H9 (cell line): ENCODE data around the gene DNAJC12. TPM values are rescaled to one million over a fixed set of nuclear protein-coding genes. Genes with fewer than 3 reads are reported as not detected.

ENCODE experiments used
- DNase-seq: peaks from one replicate; pipeline ENCODE4 v3.0.0-alpha.2; 2017
- H2AFZ ChIP-seq: one replicate; pipeline ENCODE4 v1.6.1; 2013; ENCODE audit warnings: mild to moderate bottlenecking, low read length, control low read depth, moderate library complexity
- H2AK5ac ChIP-seq: 2 replicates; pipeline ENCODE4 v1.6.1; 2013; ENCODE audit warnings: low read length, control low read depth, mixed read lengths; ENCODE audit not compliant: insufficient read length
- H2BK120ac ChIP-seq: one replicate; pipeline ENCODE4 v1.6.1; 2013; ENCODE audit warnings: low read depth, mild to moderate bottlenecking, low read length, control low read depth, inconsistent platforms; ENCODE audit not compliant: poor library complexity, severe bottlenecking
- H2BK12ac ChIP-seq: 2 replicates; pipeline ENCODE4 v1.6.1; 2013; ENCODE audit warnings: low read length, control low read depth, mixed read lengths, low read depth; ENCODE audit not compliant: insufficient read length
- H2BK15ac ChIP-seq: 2 replicates; pipeline ENCODE4 v1.6.1; 2013; ENCODE audit warnings: low read depth, low read length, control low read depth
- H2BK20ac ChIP-seq: one replicate; pipeline ENCODE4 v1.6.1; 2013; ENCODE audit warnings: low read depth, mild to moderate bottlenecking, low read length, control low read depth, inconsistent platforms; ENCODE audit not compliant: poor library complexity, severe bottlenecking
- H2BK5ac ChIP-seq: 2 replicates; pipeline ENCODE4 v1.6.1; 2013; ENCODE audit warnings: low read length, control low read depth, mixed read lengths; ENCODE audit not compliant: insufficient read length
- H3K14ac ChIP-seq: 2 replicates; pipeline ENCODE4 v1.6.1; 2013; ENCODE audit warnings: low read length, control low read depth; ENCODE audit not compliant: insufficient read depth
- H3K18ac ChIP-seq: 2 replicates; pipeline ENCODE4 v1.6.1; 2013; ENCODE audit warnings: low read depth, mild to moderate bottlenecking, mixed read lengths, low read length, control low read depth; ENCODE audit not compliant: insufficient read length
- H3K23ac ChIP-seq: 2 replicates; pipeline ENCODE4 v1.6.1; 2013; ENCODE audit warnings: low read length, control low read depth, mixed read lengths, low read depth; ENCODE audit not compliant: insufficient read length
- H3K23me2 ChIP-seq: 2 replicates; pipeline ENCODE4 v1.6.1; 2013; ENCODE audit warnings: low read depth, mild to moderate bottlenecking, mixed read lengths, low read length, control low read depth; ENCODE audit not compliant: insufficient read length, poor library complexity, severe bottlenecking
- H3K27ac ChIP-seq: 2 replicates; pipeline ENCODE4 v1.5.1; 2013; ENCODE audit warnings: low read length, control low read depth, mixed read lengths, low read depth; ENCODE audit not compliant: insufficient read length
- H3K27me3 ChIP-seq: 2 replicates; pipeline ENCODE4 v1.6.1; 2013; ENCODE audit warnings: low read length, control low read depth, inconsistent platforms; ENCODE audit not compliant: insufficient read depth
- H3K4ac ChIP-seq: 2 replicates; pipeline ENCODE4 v1.6.1; 2013; ENCODE audit warnings: low read depth, mild to moderate bottlenecking, control low read depth, inconsistent platforms, low read length, moderate library complexity
- H3K4me1 ChIP-seq: 2 replicates; pipeline ENCODE4 v1.6.1; 2013; ENCODE audit warnings: low read length, control low read depth, inconsistent platforms; ENCODE audit not compliant: insufficient read depth
- H3K4me2 ChIP-seq: 2 replicates; pipeline ENCODE4 v1.6.1; 2013; ENCODE audit warnings: low read length, control low read depth, mixed read lengths; ENCODE audit not compliant: insufficient read length, insufficient read depth
- H3K56ac ChIP-seq: 2 replicates; pipeline ENCODE4 v1.6.1; 2013; ENCODE audit warnings: low read depth, mild to moderate bottlenecking, mixed read lengths, low read length, control low read depth; ENCODE audit not compliant: insufficient read length
- H3K79me1 ChIP-seq: 2 replicates; pipeline ENCODE4 v1.6.1; 2013; ENCODE audit warnings: low read depth, mild to moderate bottlenecking, moderate library complexity, low read length, control low read depth, inconsistent platforms; ENCODE audit not compliant: insufficient read depth, poor library complexity, severe bottlenecking
- H3K79me2 ChIP-seq: 2 replicates; pipeline ENCODE4 v1.6.1; 2013; ENCODE audit warnings: low read length, control low read depth, inconsistent platforms; ENCODE audit not compliant: insufficient read depth
- H3K9ac ChIP-seq: 2 replicates; pipeline ENCODE4 v1.6.1; 2013; ENCODE audit warnings: low read length, control low read depth, mixed read lengths; ENCODE audit not compliant: insufficient read length; ENCODE audit errors: extremely low read depth
- H3K9me3 ChIP-seq: one replicate; pipeline ENCODE4 v1.6.1; 2013; ENCODE audit warnings: low read depth, low read length, inconsistent platforms; ENCODE audit not compliant: control insufficient read depth
- H3T11ph ChIP-seq: one replicate; pipeline ENCODE4 v1.6.1; 2013; ENCODE audit warnings: mild to moderate bottlenecking, low read length, control low read depth, inconsistent platforms
- H4K20me1 ChIP-seq: one replicate; pipeline ENCODE4 v1.6.1; 2013; ENCODE audit not compliant: control insufficient read depth, insufficient read length, insufficient read depth
- H4K5ac ChIP-seq: 2 replicates; pipeline ENCODE4 v1.6.1; 2013; ENCODE audit warnings: low read depth, mild to moderate bottlenecking, mixed read lengths, low read length, control low read depth; ENCODE audit not compliant: insufficient read length
- H4K8ac ChIP-seq: replicated peaks from 2 replicates; pipeline ENCODE4 v1.6.1; 2013; ENCODE audit warnings: low read length, control low read depth, mixed read lengths, low read depth; ENCODE audit not compliant: insufficient read length
- H4K91ac ChIP-seq: 2 replicates; pipeline ENCODE4 v1.6.1; 2013; ENCODE audit warnings: low read depth, mild to moderate bottlenecking, moderate library complexity, mixed read lengths, low read length, control low read depth; ENCODE audit not compliant: insufficient read length
- H3K27ac Mint-ChIP-seq, 3 experiments: 2 replicates in 2 of 3; 3 replicates in 1 of 3; pipeline ENCODE4 v1.8.0; 2020 to 2021; ENCODE audit warnings: mixed read lengths in 3 of 3, mild to moderate bottlenecking in 1 of 3, moderate library complexity in 1 of 3
- H3K27me3 Mint-ChIP-seq: 2 replicates; pipeline ENCODE4 v1.8.0; 2021; ENCODE audit warnings: low read depth, mild to moderate bottlenecking, moderate library complexity, mixed read lengths
- H3K36me3 Mint-ChIP-seq, 3 experiments: 2 replicates in 2 of 3; 3 replicates in 1 of 3; pipeline ENCODE4 v1.8.0; 2020 to 2021; ENCODE audit warnings: low read depth in 3 of 3, mixed read lengths in 3 of 3; ENCODE audit not compliant: insufficient read depth in 1 of 3
- H3K4me1 Mint-ChIP-seq, 2 experiments: 2 replicates each; pipeline ENCODE4 v1.8.0; 2020; ENCODE audit warnings: mixed read lengths in 2 of 2
- H3K4me3 Mint-ChIP-seq, 2 experiments: 2 replicates in 1 of 2; 3 replicates in 1 of 2; pipeline ENCODE4 v1.8.0; 2020 to 2021; ENCODE audit warnings: mild to moderate bottlenecking in 2 of 2, mixed read lengths in 2 of 2, moderate library complexity in 1 of 2
- H3K9me3 Mint-ChIP-seq, 2 experiments: 2 replicates in 1 of 2; 3 replicates in 1 of 2; pipeline ENCODE4 v1.8.0; 2020; ENCODE audit warnings: mild to moderate bottlenecking in 2 of 2, mixed read lengths in 2 of 2, moderate library complexity in 1 of 2
- CTCF ChIP-seq: fragments of 200-600 bp; sonication (generic); conservative IDR thresholded peaks from 3 replicates; pipeline ENCODE4 v1.8.0; 2021; ENCODE audit warnings: antibody characterized with exemption, mild to moderate bottlenecking
- WGBS: extraction: QIAGEN DNeasy Blood & Tissue Kit; methylation state at CpG from one replicate; pipeline ENCODE4 v1.1.7; 2013; ENCODE audit warnings: missing lambda C conversion rate, low lambda C conversion rate, mixed read lengths; ENCODE audit not compliant: insufficient read length; ENCODE audit errors: extremely low coverage; 5-methylcytosine and 5-hydroxymethylcytosine counted together
- total RNA-seq: library from RNA; stranded (reverse); gene quantifications from 2 replicates; pipeline ENCODE4 v1.2.1, GENCODE V29; 2021

Gene DNAJC12
- total RNA-seq, 1 experiment from 2014 or later, result 0.85 TPM

GRCh38 chr10:67812007-67812406, 26.0 kb downstream of the DNAJC12 start:
- peaks cover 0 to 10% (median 2%) of the 10 kb centered on the region in 3 experiments; a peak in 5 of 7 replicates for H3K36me3 Mint-ChIP-seq
- Histone ChIP-seq H3K56ac (no peak overlapping the region), H3K23ac (no peak overlapping the region), H3K27me3 (no peaks in the 10 kb centered on the region), H3K4me1 (peaks cover 5% of the 10 kb centered on the region), H2BK20ac (no peak overlapping the region), H3K79me1 (no peaks in the 10 kb centered on the region), H3K9ac (no peak overlapping the region), H4K8ac (no peak overlapping the region), H3K14ac (no peak overlapping the region), H2BK12ac (no peak overlapping the region), H3K79me2 (no peaks in the 10 kb centered on the region), H3K27ac (no peak overlapping the region), H2AFZ (no peak overlapping the region), H3K18ac (no peak overlapping the region), H3K9me3 (no peaks in the 10 kb centered on the region), H2BK15ac (no peak overlapping the region), H2AK5ac (no peak overlapping the region), H3K23me2 (no peaks in the 10 kb centered on the region), H3K4me2 (no peak overlapping the region), H4K5ac (no peak overlapping the region), H4K91ac (no peak overlapping the region), H4K20me1 (no peaks in the 10 kb centered on the region), H2BK5ac (no peak overlapping the region), H3T11ph (no peak overlapping the region), H3K4ac (no peak overlapping the region), H2BK120ac (no peak overlapping the region)
- peaks cover 21% of the 10 kb centered on the region in 2 experiments for H3K4me1 Mint-ChIP-seq
- WGBS, result no CpG with 5 or more reads among the region's 4 CpGs
- no peak overlapping the region for H3K27ac Mint-ChIP-seq
- peaks cover 3 to 8% of the 10 kb centered on the region in 2 experiments; a peak in 4 of 5 replicates for H3K9me3 Mint-ChIP-seq
- no peak for DNase-seq
- no peaks in the 10 kb centered on the region; the same call in 1 of the 2 replicates for H3K27me3 Mint-ChIP-seq
- TF ChIP-seq CTCF, result no peak
- no peak overlapping the region for H3K4me3 Mint-ChIP-seq
